Heart left ventricle (tissue), 16 donors: Measurements from ENCODE around the gene ZNF343. TPM values are rescaled to one million over a fixed set of nuclear protein-coding genes. Genes with fewer than 3 reads are reported as not detected.

Experiments used
- ATAC-seq, 4 donors: fragments of 200-7000 bp; cut with Tn5 transposase; one replicate each; pipeline ENCODE4 v1.9.1; 2020 to 2022; ENCODE audit warnings: moderate library complexity in 4 of 4, mild to moderate bottlenecking in 3 of 4, moderate number of reproducible peaks in 1 of 4
- DNase-seq, 5 donors: peaks; one replicate each; pipeline ENCODE4 v3.0.0-alpha.2; 2020
- H3K27ac ChIP-seq, 12 donors: fragments of 200-600 bp; sonication (generic) in 4 of 12; one replicate each; pipeline versions ENCODE4 v1.5.0 to v1.8.0; 2016 to 2022; ENCODE audit warnings: mild to moderate bottlenecking in 2 of 12
- H3K27me3 ChIP-seq, 9 donors: fragments of 200-600 bp; sonication (generic) in 2 of 9; one replicate each; pipeline versions ENCODE4 v1.5.1 to v1.8.0; 2016 to 2022; ENCODE audit warnings: mild to moderate bottlenecking in 3 of 9
- H3K36me3 ChIP-seq, 9 donors: fragments of 200-600 bp; sonication (generic) in 2 of 9; one replicate each; pipeline versions ENCODE4 v1.5.0 to v1.8.0; 2018 to 2022; ENCODE audit warnings: mild to moderate bottlenecking in 2 of 9
- H3K4me1 ChIP-seq, 12 donors: fragments of 200-600 bp; sonication (generic) in 4 of 12; one replicate each; pipeline versions ENCODE4 v1.5.0 to v1.8.0; 2016 to 2022; ENCODE audit warnings: mild to moderate bottlenecking in 3 of 12
- H3K4me3 ChIP-seq, 12 donors: fragments of 200-600 bp; sonication (generic) in 4 of 12; one replicate each; pipeline versions ENCODE4 v1.5.0 to v1.8.0; 2017 to 2022; ENCODE audit warnings: mild to moderate bottlenecking in 9 of 12, moderate library complexity in 4 of 12
- H3K9me3 ChIP-seq, 12 donors: fragments of 200-600 bp; sonication (generic) in 4 of 12; one replicate each; pipeline versions ENCODE4 v1.5.0 to v1.8.0; 2016 to 2022; ENCODE audit warnings: mild to moderate bottlenecking in 1 of 12
- CTCF ChIP-seq, 12 donors: fragments of 200-600 bp; sonication (generic) in 4 of 12; IDR thresholded peaks; one replicate each; pipeline versions ENCODE4 v1.5.0 to v1.8.0; 2018 to 2022; ENCODE audit warnings: antibody characterized with exemption in 12 of 12, mild to moderate bottlenecking in 5 of 12
- POLR2A ChIP-seq, 2 donors: fragments of 450-650 bp; IDR thresholded peaks; one replicate each; pipeline ENCODE4 v1.6.1; 2017; ENCODE audit warnings: antibody characterized with exemption in 2 of 2, mild to moderate bottlenecking in 2 of 2, moderate library complexity in 2 of 2
- WGBS, 4 donors: extraction: QIAGEN DNeasy Blood & Tissue Kit in 2 of 4; methylation state at CpG; one replicate each; pipeline versions ENCODE4 v1.1.5 to v1.1.7; 2013 to 2018; 5-methylcytosine and 5-hydroxymethylcytosine counted together
- intact Hi-C, 10 donors: fragments of 100-400 bp; cut with DNase I; formaldehyde crosslinking; loops; one replicate each; pipeline versions ENCODE4 v1.11.1 to v1.14.2; 2022
- polyA plus RNA-seq, 2 donors: library from polyadenylated mRNA; stranded (reverse); fragments of 200-250 nt; gene quantifications; one replicate each; pipeline ENCODE4 v1.2.3, GENCODE V29; 2013
- total RNA-seq, 9 donors: library from RNA; depleted of rRNA in 2 of 9; stranded (reverse); fragments of >200 nt in 2 of 9; fragmentation: NEBNext Ultra II Directional in 3 of 9; extraction: Animal tissue kit (Norgen Biotek cat#: 25700) in 3 of 9; gene quantifications; one replicate each; pipeline versions ENCODE4 v1.1.0 to v1.2.4, GENCODE V29; 2016 to 2023
- donor health status: ischemic (EF 13 %, LVEDD 7.1; RV severe dilation, severe dysfunction).
- donor health status: healthy with polysubstance abuse.
- donor health status: DM: no; HTN: yes; CAD: no.
- donor health status: DM: no; HTN: no; CAD: no.
- donor health status: ischemic (EF 25% LVEDD 6.9; RV normal size, moderate dysfunction).
- donor health status: ischemic (EF 25% LVEDD 5.7; RV mildly dilated, moderate dysfunction).
- donor health status: healthy.
- donor health status: DM: yes; HTN: yes; CAD: no.
- donor health status: ischemic (EF 35%, LVEDD 5.7; RV mildly dilated, moderate dysfunction).
- donor health status: nonischemic (EF 11% LVEDD 7.7; RV severe dilation, severe dysfunction).
- donor health status: DM: yes; HTN: yes; CAD: no.
- donor health status: PGD.
- donor health status: ischemic (EF 29% LVEDD 5.4; RV normal size, mild dysfunction).
- donor health status: nonischemic (EF 23%, LVEDD 6.1; RV moderate dilation, normal function).

ZNF343 gene
- total and polyA plus RNA-seq, 11 donors = 2.6 to 8.6 (median 5.4) TPM

DNA sequence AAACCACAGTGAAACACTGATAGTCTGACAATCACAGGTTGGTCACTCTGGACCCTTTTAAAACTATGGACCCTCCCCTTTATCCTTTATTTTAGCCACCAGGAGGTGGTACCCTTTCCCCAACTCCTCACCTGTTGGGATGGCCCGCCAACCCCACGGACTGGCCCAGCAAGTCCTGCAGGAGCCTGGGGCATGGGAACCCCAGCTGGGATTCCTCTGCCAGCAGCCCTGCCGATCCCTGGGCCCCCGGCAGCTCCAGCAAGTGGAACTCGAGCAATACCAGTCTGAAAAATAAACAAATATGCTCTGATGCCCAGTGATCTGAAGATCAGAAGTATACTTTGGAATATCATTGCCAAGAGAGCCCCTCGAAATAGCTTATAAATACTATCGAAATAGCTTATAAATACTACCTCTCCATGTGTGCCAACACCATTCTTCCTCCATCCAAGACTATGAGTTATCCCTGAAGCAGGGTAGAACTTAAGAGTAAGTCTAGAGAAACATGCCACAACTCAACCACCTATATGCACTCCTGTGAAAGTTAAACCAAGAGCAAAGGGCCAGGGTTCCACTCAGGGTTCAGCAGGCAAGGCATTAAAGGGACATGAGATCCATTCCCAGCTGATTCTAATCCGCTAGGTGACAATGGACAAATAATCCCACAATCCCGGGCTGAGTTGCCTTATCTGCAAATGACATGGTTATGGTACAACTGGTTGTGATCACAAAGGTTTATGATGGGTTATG, 44.9 kb downstream of the ZNF343 start:
- Histone ChIP-seq H3K36me3 (peaks cover 8 to 99% (median 91%) of the 10 kb centered on the region in 9 donors), H3K27me3 (no peaks in the 10 kb centered on the region), H3K9me3 (no peaks in the 10 kb centered on the region), H3K4me3 (no peak overlapping the region), H3K27ac (no peak overlapping the region), H3K4me1 (peaks cover 0 to 17% (median 6%) of the 10 kb centered on the region in 12 donors)
- ATAC-seq = no peak
- no peak for DNase-seq
- no peak for TF ChIP-seq CTCF (IDR thresholded peaks at IDR 0.05)
- intact Hi-C loops = loop anchor here in 1 of 10 donors (10.0 kb wide), 1 partner anchor 369 kb away; no protein-coding TSS in a partner anchor
- 90 to 93% (median 91%) methylated on average over 9 of the region's 9 CpGs for WGBS, 4 donors

DNA sequence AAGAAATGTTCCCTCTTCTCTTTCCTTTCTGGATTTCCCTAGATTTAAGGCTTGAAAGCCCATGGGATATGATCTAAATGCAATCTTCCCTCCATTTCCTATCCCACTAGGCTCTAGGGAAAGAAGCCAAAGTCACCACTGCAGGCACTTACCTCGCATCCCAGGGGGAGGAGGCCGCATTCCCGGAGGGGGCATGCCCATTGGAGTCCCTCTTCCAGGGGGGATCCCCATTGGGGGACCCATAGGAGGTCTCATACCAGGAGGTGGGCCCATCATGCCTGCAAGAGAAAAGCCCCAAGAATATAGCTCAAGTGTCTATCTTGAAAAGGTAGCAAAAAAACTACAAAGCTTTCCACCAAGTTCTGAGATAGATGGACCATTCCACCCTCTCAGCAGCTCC, 46.2 kb downstream of the ZNF343 start:
- ATAC-seq = no peak
- Histone ChIP-seq H3K4me3 (no peak overlapping the region), H3K9me3 (no peaks in the 10 kb centered on the region), H3K4me1 (peaks cover 0 to 4% (median 0%) of the 10 kb centered on the region in 12 donors), H3K27me3 (no peaks in the 10 kb centered on the region), H3K36me3 (peaks cover 8 to 95% (median 87%) of the 10 kb centered on the region in 9 donors), H3K27ac (no peak overlapping the region)
- TF ChIP-seq POLR2A (IDR thresholded peaks at IDR 0.05) (no peak), CTCF (IDR thresholded peaks at IDR 0.05) (no peak)
- no peak for DNase-seq
- intact Hi-C loops = loop anchor here in 1 of 10 donors (10.0 kb wide), 1 partner anchor 368 kb away; no protein-coding TSS in a partner anchor
- 82 to 100% (median 85%) methylated on average over 3 of the region's 3 CpGs for WGBS, 4 donors

- Histone ChIP-seq H3K36me3 (peaks cover 8 to 79% (median 71%) of the 10 kb centered on the region in 9 donors), H3K27me3 (no peaks in the 10 kb centered on the region), H3K4me3 (no peak overlapping the region), H3K27ac (no peak overlapping the region), H3K4me1 (no peaks in the 10 kb centered on the region), H3K9me3 (no peaks in the 10 kb centered on the region)
- no peak for TF ChIP-seq CTCF (IDR thresholded peaks at IDR 0.05)
- TF ChIP-seq POLR2A (IDR thresholded peaks at IDR 0.05) = no peak
- no peak for ATAC-seq
- WGBS, 4 donors = 86 to 93% (median 90%) methylated on average over 4 of the region's 4 CpGs
- no peak for DNase-seq
- intact Hi-C loops = loop anchor here in 1 of 10 donors (10.0 kb wide), 1 partner anchor 366 kb away; no protein-coding TSS in a partner anchor
Measured at GRCh38 chr20:2460752-2461424, 47.8 kb downstream of the ZNF343 start.
